ENCODE measurements around the gene DCST2.

The DCST2 gene

DNA sequence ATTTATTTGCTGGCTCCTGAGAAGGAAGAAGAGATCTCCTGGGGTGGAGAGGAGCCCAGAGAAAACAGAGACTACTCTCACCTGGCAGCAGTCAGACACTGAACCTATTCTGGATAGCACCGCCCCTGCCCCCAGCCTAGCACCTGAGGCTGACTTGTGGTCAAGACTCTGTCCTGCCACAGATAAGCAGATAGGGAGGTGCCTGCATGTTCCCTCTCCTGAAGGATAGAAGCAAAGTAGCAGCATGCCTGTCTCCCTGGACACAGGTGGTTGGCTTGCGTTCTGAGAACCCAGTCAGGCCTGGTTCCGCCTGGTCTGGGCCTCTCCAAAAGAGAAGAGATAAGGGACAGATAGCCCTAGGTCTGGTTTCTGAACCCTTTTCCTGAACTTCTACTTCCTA, 43.8 kb upstream of the DCST2 start:
- FAIRE-seq (no peak), DNase-seq (ENCODE audit: insufficient read length) (no peak)
- TF ChIP-seq POLR2AphosphoS5 (IDR thresholded peaks at IDR 0.05; ENCODE audit: low read depth, low read length): no peak
- no peak for TF ChIP-seq TAF1 (IDR thresholded peaks at IDR 0.05; ENCODE audit: borderline replicate concordance, low read depth, low read length)
- TF ChIP-seq POLR2A (IDR thresholded peaks at IDR 0.05; ENCODE audit: low read depth, low read length): no peak

DNA sequence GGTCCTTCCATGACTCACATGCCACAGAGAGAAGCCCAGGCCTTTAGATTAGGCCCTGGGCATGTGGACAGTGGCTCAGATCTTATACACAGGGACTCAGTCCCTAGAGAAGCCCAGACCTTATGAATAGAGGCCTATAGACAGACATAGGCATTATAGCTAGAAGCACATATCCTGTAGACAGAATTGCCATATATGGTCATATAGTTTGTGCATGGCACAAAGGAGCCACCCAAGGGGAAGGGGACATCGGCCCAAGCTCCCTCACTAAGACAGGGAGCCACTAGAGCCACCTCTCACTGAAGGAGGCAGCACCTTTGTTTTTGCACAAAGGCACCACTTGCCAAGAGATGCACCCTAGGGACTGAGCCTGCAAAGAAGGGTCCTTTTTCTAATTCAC, 42.8 kb upstream of the DCST2 start:
- no peak for DNase-seq (ENCODE audit: insufficient read length)
- no peak for FAIRE-seq

DNA sequence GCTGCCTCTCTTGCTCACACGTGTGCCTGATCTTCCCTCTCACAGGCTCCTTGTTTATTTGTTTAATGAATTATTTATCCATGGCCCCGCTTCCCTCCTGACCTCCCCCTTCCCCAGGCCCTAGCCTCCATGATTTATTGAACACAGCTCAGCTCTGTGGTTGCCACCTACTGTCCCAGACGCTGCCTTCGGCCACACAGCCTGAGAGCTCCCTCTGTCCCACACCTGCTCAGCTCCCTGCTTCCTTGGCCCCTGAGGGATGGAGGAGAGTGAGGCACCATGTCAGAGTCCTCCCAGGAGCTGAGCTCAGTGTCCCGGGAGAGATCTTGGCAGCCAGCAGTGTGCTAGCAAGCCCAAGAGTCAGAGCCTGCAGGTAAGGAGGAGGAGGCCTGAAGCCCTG, 42.0 kb upstream of the DCST2 start:
- FAIRE-seq (no peak), DNase-seq (ENCODE audit: insufficient read length) (no peak)
- TF ChIP-seq POLR2A (IDR thresholded peaks at IDR 0.05; ENCODE audit: low read depth, low read length): no peak
- TF ChIP-seq POLR2AphosphoS5 (IDR thresholded peaks at IDR 0.05; ENCODE audit: low read depth, low read length): no peak
- TF ChIP-seq TAF1 (IDR thresholded peaks at IDR 0.05; ENCODE audit: borderline replicate concordance, low read depth, low read length): no peak

More for the DNA sequence above, 42.8 kb upstream of the DCST2 start:
- no peak for TF ChIP-seq POLR2A (IDR thresholded peaks at IDR 0.05; ENCODE audit: low read depth, low read length)
- no peak for TF ChIP-seq TAF1 (IDR thresholded peaks at IDR 0.05; ENCODE audit: borderline replicate concordance, low read depth, low read length)
- TF ChIP-seq POLR2AphosphoS5 (IDR thresholded peaks at IDR 0.05; ENCODE audit: low read depth, low read length): no peak

DNA sequence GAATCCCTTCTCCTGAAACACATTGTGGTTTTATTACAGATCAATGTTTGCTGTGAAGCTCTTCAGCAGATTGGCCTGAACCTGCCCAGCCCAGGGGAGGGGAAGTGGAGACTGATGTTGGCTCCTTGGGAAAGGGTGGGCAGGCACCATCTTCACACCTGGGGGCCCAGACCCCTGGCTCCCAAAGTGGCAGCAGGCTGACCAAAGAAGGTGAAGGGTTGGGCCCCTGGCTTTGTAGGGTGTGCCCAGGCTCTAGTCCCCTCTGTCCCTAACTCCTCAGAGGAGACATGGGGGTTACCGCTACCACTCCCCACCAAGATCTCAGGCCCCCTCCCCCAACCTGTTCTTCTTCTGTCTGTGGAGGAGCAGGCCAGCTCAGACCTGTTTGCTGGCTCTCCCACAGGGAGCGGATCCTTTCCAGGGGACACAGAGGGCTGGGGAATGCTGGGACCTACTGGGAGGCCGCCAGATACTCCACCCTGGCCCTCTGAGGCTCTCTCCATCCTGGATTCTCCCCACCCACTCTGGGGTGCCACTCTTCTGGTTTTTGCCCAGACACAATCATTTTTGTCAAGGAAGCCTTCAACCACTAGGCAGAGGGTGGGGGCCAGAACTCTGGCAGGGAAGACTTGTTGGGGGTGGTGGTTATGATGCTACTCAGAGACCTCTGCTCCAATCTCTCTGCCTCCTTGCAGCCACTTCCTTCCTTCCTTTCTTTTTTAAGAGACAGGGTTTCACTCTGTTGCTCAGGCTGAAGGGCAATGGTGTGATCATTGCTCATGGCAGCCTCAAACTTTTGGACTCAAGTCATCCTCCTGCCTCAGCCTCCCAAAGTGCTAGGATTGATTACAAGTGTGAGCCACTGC, 40.0 kb upstream of the DCST2 start:
- FAIRE-seq: no peak
- DNase-seq (ENCODE audit: insufficient read length): no peak
- TF ChIP-seq POLR2A (IDR thresholded peaks at IDR 0.05; ENCODE audit: low read depth, low read length) (no peak), POLR2AphosphoS5 (IDR thresholded peaks at IDR 0.05; ENCODE audit: low read depth, low read length) (no peak), TAF1 (IDR thresholded peaks at IDR 0.05; ENCODE audit: borderline replicate concordance, low read depth, low read length) (no peak)

DNA sequence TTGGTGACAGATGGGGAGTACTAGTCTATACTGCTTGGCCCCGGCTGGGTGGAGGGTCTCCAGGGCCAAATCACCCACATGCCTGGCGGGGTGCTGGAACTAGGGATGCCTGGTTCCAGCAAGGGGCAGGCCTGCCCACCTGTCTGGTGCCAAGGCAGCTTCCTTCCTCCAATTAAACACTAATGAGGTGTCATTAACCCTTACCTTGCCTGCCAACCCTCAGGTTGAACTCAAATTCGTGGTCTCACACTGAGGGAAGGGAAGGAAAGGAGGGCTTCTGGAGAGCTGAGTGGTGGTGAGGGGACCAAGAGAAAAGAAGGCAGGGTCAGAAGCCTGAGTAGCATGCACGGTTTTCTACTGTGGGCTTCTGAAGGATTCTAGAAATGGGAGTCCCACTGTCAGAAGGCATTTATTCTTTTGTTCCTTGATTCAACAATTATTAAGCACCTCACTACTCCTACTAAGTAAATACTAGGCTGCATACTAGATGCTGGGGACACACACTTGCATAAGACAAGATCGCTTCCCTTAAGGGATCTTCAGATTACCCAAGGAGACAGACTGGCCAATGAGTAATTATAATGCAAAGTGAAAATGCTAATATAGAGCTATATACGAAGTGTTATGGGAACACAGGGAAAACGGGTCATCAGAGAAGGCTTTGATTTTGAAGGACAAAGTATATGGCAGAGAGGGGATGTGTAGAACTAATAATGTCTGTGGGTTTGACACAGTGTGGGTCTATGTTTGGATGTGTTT, 39.1 kb upstream of the DCST2 start:
- no peak for FAIRE-seq
- no peak for TF ChIP-seq POLR2A (IDR thresholded peaks at IDR 0.05; ENCODE audit: low read depth, low read length)
- no peak for TF ChIP-seq POLR2AphosphoS5 (IDR thresholded peaks at IDR 0.05; ENCODE audit: low read depth, low read length)
- no peak for TF ChIP-seq TAF1 (IDR thresholded peaks at IDR 0.05; ENCODE audit: borderline replicate concordance, low read depth, low read length)
- no peak for DNase-seq (ENCODE audit: insufficient read length)

DNA sequence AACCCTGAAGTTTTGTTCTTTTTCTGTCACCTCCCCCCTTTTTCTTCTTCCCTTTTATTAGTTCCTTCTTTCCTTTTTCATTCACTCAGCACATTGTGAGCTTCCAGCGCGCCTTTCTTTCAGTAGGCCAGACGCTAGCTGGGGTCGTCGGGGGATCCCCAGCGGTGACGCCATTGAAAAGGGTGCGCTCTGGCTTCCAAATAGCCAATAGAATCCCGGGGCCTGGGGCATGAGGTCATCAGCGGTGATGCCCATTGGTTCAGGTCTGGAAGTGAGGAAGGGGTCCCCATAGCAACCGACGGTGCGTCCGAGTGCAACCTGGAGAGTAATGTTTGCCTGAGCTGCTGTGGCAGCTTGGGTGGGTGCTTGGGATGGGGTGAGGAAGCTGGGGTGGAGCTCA, 38.1 kb upstream of the DCST2 start:
- DNase-seq (ENCODE audit: insufficient read length): no peak
- no peak for FAIRE-seq
- no peak for TF ChIP-seq TAF1 (IDR thresholded peaks at IDR 0.05; ENCODE audit: borderline replicate concordance, low read depth, low read length)
- TF ChIP-seq POLR2A (IDR thresholded peaks at IDR 0.05; ENCODE audit: low read depth, low read length): no peak
- no peak for TF ChIP-seq POLR2AphosphoS5 (IDR thresholded peaks at IDR 0.05; ENCODE audit: low read depth, low read length)

DNA sequence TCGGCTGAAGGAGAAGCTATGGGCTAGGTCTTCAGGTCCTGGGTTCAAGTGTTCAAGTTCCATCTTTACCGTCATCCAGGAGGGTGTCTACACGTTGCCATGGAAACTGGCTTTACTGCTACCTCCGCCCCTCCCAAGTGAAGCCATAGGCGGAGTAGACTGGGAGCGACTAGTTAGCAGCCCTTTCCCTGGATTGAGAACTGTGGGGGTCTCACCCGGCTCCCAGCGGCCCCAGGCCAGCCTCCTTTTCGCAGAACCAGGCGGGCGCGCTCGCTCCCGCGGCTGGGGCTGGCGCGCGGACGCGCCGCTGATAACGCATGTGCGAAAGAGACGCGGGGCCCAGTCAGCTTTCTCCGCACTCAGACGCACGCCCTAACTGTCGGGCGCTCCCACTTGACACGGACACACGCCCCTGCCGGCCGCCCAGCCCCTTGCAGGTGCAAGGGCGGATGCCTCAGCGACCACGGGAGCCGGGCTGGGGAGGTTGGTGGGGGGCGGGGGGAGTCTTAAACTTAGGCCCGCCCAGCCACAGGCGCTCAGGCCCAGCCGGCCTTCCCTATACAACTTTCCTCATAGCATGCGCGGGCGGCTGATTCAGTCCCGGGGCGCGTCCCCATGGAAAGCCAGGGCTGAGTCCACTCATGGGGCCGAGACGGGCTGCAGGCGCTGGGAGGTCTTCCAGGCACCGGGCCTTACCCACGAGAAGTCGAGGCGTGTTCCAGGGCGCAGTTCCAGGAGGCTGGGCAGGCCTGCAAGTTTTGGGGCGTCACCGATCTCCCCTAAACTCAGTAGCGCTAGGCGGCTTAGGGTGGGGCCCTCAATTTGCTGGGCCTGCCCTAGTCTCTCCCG, 37.4 kb upstream of the DCST2 start:
- peak; percentile 81 for DNase-seq (ENCODE audit: insufficient read length)
- FAIRE-seq: peak; percentile 21
- TF ChIP-seq POLR2AphosphoS5 (IDR thresholded peaks at IDR 0.05; ENCODE audit: low read depth, low read length) (no peak), POLR2A (IDR thresholded peaks at IDR 0.05; ENCODE audit: low read depth, low read length) (no peak), TAF1 (IDR thresholded peaks at IDR 0.05; ENCODE audit: borderline replicate concordance, low read depth, low read length) (no peak)

DNA sequence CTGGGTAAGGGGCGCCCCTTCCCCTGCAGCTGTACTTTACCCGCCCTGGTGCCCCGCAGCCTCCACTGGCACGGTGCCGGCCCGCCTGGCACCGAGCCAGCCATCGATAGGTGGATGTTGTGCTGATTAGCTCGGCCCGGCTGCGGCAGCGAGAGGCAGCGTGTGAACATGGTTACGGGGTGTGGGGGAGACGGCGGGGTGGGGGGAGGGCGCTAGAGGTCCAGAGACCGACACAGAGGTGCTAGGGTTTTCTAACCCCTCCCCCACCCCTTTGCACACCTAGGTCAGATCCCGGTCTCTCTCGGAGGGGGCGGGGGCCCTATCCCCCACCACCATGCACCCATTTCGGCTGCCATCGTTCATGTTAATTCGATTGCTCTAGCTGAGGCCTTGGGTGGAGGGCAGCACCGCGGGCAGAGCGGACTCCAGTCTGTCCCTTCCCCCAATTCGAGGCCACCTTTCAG, 36.6 kb upstream of the DCST2 start:
- DNase-seq (ENCODE audit: insufficient read length): no peak
- TF ChIP-seq POLR2A (IDR thresholded peaks at IDR 0.05; ENCODE audit: low read depth, low read length): no peak
- TF ChIP-seq TAF1 (IDR thresholded peaks at IDR 0.05; ENCODE audit: borderline replicate concordance, low read depth, low read length): no peak
- no peak for TF ChIP-seq POLR2AphosphoS5 (IDR thresholded peaks at IDR 0.05; ENCODE audit: low read depth, low read length)
- FAIRE-seq: no peak

DNA sequence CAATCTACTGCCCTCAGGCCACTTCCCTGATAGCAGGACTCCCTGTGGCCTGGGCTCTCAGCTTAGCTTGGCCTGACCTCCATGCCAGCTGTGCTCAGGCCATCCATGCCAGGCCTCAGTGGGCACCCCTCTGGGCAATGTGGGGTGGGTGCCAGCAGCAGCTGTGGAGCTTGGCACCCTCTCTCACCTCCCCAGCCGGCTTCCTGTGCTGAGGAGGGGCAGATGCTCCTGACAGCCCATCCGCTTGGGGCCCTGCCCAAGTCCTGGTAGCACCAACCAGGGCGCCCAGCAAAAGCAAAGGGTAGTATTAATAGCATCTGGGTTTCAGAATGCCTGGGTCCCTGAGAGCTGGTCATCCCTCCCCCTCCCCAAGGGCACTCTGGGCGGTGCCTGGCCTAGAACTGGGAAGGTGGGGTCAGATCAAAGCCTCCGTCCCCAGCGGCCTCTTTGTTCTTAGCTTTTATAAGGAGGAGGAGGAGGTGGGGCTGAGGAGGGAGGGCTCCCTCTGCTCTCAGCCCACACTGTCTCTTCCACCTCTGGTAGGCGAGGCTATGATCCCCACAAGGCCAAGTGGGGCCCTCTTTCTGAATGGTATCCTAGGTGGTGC, 36.1 kb upstream of the DCST2 start:
- no peak for DNase-seq (ENCODE audit: insufficient read length)
- no peak for FAIRE-seq
- TF ChIP-seq POLR2AphosphoS5 (IDR thresholded peaks at IDR 0.05; ENCODE audit: low read depth, low read length): no peak

DNA sequence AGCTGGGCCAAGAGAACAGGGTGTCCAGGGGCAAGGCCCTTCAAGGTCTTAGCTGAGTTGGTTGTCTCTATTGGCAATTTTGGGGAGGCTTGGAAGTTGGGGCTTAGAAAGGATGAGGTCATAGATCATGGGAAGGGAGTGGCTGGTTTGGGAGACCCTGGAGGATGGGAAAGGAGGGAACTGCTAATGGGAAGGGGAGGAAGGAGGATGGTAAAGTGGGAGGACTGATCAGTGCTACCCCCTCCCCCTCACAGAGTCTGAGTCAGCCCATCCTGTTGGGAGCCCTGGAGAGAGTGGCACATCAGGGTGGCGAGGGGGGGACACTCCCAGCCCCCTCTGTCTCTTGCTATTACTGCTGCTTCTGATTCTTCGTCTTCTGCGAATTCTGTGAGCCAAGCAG, 35.0 kb upstream of the DCST2 start:
- DNase-seq (ENCODE audit: insufficient read length): no peak
- TF ChIP-seq TAF1 (IDR thresholded peaks at IDR 0.05; ENCODE audit: borderline replicate concordance, low read depth, low read length) (no peak), POLR2AphosphoS5 (IDR thresholded peaks at IDR 0.05; ENCODE audit: low read depth, low read length) (no peak), POLR2A (IDR thresholded peaks at IDR 0.05; ENCODE audit: low read depth, low read length) (no peak)
- no peak for FAIRE-seq

DNA sequence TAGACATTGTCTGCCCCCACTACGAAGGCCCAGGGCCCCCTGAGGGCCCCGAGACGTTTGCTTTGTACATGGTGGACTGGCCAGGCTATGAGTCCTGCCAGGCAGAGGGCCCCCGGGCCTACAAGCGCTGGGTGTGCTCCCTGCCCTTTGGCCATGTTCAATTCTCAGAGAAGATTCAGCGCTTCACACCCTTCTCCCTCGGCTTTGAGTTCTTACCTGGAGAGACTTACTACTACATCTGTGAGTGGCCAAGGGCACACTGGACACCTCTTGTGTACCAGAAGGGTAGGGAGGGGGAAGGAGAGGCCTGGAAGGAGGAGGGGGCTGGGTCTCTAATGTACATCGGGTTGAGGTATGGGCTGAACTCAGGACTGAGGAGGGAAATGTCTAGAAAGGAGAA, 33.2 kb upstream of the DCST2 start:
- DNase-seq (ENCODE audit: insufficient read length) (no peak), FAIRE-seq (no peak)
- TF ChIP-seq POLR2AphosphoS5 (IDR thresholded peaks at IDR 0.05; ENCODE audit: low read depth, low read length): no peak
- TF ChIP-seq POLR2A (IDR thresholded peaks at IDR 0.05; ENCODE audit: low read depth, low read length): no peak
- no peak for TF ChIP-seq TAF1 (IDR thresholded peaks at IDR 0.05; ENCODE audit: borderline replicate concordance, low read depth, low read length)

All from GM12892 (cell line).